ENCODE data around the gene TMEM212.
A peak's percentile ranks its signal among the peaks of the same experiment; 100 is the strongest.

Gene TMEM212

GRCh38 chr3:171842864-171843518 is at the start of gene TMEM212:
TMEM212 (plus strand) TSS chr3:171843349; CDS start chr3:171843384, 35 bp downstream.
- no peak for DNase-seq

DNA sequence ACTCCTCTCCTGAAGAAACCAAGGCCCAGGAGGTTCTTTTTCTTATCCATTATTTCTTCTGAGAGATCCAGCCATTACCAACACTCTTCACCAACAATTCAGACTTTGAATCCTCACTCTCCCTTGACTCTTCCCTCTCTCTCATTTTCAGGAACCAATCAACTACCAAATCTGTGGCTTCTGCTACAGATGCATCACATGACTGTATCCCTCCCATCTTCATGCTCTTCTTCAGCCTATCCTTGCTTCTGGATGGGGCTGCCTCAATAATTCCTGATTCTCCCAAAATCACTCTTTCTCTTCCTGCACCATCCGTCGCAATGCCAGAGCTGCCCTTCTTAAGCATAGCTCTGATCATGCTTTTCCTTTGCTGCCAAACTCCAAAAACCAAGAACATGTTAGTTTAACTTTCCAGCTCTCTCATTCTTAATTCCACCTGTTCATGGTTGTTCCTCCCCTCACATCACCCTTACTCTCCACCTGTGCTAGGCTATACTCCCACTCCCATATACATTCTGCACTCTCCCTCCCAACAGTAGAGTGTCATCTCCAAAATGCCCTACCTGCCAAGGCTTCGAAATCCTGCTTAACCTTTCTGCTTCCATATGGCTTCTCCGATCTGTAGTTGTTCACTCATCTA is 46.4 kb upstream of the TMEM212 start:
- no peak for DNase-seq

- no peak for DNase-seq
Measured at GRCh38 chr3:171797265-171797679, 45.9 kb upstream of the TMEM212 start.

GRCh38 chr3:171797873-171798272 is 45.3 kb upstream of the TMEM212 start:
- DNase-seq, result no peak

DNA sequence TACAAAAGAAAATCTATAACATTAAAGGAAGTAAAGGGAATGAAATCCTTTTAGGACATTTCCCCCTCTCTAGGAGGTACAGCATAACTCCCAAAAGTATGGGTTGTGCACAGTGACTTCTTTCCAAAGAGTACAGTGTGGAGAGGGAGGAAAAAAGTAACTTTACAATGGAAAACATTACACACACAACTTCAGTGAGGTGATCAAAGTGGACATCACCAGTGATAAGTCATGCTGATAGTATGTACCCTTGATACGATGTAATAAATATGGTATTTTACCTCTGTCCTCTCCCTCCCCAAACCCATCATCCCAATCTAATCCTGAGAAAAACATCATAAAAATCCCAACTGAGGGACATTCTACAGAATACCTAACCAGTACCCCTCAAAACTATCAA is 43.6 kb upstream of the TMEM212 start:
- no peak for DNase-seq

DNA sequence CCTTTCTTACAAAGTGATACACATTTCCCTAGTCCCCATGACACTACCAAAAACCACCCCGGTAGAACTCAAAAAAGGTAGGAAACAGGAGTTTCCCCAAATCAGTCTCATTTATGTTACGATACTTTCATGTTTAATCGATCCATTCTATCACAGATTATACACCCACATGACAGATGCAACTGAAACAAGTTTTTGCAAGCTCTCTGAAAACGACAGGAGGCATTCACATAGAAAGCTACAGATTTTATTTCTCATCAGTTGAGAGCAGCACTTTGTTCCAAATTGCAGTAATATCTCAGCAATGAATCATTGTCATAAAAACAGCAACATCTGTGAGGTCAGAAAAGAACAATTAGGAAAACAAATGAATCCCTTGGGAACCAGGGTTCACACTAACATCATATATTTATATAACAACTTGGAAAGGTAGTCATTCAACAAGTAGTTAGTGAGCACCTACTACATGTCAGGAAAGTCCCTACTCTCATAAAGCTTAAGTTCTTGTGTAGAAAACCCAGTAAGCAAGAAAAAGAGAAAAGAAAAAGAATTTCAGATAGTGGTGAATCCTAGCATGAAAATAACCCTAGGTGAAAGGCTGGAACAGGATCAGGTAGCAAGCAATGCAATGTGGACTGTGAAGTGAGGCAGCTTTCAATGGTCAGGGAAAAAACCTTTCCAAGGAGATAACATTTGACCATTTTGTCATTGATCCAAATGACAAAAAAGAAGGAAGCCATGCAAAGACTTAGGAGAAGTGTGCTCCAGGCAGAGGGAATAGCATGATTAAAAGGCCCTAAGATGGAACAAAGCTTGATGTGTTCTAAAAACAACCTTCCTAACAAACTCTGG is 41.2 kb upstream of the TMEM212 start:
- DNase-seq, result no peak

GRCh38 chr3:171802590-171802956 is 40.6 kb upstream of the TMEM212 start:
- DNase-seq, result no peak

GRCh38 chr3:171803044-171803443 is 40.1 kb upstream of the TMEM212 start:
- DNase-seq, result no peak

DNA sequence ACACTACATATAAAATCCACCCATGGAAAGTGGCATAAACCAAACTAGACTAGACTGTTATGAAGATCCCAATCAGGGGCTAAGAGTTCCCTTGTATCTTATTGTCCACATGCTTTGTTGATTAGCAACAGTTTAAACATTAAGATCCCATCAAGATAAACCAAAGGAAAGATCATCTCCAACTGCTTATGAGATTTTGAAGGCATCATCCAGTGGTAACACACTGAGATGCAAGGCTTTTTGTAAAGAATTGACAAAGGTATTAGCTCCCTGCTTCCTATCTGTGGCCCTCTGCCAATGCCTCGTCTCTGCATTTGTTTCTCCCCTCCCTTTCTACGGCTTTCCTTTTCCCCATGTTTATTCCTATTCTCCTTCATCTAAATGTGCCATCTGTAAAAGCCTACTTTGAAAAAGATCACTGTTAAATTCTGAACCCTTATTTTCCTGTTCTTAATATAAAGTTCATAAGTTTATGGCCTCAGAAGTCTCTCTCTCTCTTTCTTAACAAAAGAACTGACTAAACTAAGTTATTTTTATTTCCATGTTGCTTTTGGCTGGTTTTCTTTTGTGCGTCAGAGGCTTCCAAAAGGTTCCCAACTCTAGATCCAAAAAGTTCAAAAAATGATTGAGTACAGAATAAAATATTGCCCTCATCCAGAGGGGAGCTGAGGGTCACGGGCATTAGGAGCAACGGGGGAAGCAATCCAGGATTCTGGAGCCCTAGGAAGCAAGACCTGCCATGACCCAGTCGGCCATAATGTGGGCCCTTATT is 38.3 kb upstream of the TMEM212 start:
- no peak for DNase-seq

GRCh38 chr3:171805687-171806086 is 37.5 kb upstream of the TMEM212 start:
- no peak for DNase-seq

DNA sequence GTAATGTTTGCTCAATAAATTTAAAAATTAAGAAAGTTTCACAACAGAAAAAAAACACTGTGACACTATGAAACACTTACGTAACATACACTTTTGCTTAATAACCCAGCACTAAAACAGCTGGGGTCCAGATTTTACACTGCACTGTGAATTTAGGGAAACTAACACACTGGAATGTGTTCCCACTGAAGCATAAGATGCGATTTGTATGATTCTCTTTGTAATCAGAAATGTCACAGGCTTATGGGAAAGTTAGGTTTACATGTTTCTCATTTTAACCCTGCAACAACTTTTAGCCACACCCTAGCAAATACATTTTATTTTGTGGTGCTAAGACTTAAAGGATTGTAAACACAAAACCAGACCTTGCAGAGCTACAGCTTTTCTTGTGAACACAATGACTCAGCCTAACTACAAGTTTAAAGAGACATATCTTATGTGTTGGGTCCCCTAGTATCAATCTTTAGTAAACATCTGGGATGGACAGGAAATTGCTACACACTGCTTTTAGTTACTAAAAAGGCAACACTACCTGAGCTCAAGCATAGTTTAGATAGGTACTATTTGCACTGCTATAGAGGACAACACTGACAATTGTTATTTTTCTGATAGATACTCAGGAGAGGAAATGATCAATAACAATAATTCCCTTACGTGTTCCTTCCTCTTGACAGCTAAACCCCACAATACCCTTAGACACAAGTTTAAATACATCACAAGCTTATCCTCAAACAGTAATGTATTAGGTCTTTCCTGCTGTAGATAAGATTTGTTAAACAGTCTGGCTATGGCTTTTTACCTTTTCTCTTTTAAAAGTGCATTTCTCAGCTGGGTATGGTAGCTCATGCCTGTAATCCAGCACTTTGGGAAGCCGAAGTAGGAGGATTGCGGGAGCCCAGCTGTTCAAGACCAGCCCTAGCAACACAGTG is 36.7 kb upstream of the TMEM212 start:
- DNase-seq, result no peak

DNA sequence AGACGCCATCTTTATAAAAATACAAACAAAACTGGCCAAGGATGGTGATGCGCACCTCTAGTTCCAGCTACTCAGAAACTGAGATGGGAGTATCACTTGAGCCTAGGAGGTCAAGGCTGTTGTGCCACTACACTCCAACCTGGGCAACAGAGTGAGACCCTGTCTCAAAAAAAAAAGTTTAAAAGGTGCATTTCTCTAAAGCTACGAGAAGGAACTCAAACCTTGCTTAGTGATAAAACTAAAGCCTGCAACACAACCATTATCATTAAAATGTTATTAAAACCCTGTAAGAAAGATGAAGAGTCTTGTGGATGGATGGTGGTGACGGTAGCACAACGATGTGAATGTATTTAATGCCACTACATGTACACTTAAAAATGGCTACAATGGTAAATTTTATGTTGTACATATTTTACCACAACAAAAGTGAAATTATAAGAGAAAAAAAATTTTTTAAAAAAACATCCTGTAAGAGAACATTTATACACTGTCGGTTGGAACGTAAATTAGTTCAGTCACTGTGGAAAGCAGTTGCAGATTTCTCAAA is 35.9 kb upstream of the TMEM212 start:
- no peak for DNase-seq

- no peak for DNase-seq
Measured at GRCh38 chr3:171807806-171808205, 35.3 kb upstream of the TMEM212 start.

DNA sequence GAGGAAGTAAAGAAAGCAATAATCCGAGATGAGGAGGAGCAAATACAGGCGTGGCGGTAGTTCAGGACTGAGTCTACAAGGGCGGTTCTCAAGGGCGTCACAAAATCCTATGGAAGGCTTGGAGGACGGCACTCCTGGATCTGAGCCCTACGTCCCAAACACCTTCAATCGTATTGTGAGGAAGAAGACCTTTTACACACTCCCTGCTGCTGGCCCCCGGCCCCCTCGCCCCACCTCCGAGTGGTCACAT is 33.6 kb upstream of the TMEM212 start:
- no peak for DNase-seq

DNA sequence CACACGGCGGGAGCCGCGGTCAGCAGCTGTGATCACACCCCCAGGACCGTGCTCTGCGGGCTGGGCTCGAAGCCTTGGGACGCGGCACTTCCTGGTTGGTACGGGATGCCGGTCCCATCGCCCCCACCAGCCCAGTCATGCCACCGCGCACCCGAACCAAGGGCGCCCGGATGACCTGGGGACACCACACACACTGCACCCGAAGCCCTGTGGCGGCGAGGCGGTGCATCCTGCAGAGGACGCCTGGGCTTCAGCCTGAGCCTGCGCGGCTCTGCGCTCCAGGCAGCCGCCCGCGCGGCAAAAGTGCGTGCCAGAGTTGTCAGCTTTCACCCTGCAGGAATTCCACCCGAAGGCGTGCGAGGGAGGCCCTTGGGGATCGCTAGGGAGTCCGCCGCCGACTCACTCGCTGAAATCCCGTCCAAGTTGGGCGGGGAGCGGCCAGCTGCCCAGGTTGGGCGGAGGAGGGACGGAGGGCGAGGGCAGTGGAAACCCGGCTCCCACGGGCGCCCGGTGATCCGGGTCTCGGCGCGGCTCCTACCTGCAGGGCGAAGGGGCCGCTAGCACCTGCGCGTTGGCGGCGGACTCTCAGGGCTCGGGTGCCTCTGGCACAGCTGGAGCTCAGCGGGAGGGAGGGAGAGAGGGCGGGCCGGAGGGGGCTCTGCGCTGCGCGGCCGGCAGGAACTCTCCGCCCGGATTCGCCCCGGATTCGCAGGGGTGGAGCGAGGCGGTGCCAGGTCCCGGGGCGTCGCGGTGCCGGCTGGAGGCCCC is 33.1 kb upstream of the TMEM212 start, which contains the start of gene PLD1:
Gene PLD1 (minus strand): TSS at position 623 of the 768 bp plus-strand sequence. CDS start 72,432 bp downstream, outside the sequence.
- peak; percentile 32 to 62 for DNase-seq

GRCh38 chr3:171810629-171811294 is 32.4 kb upstream of the TMEM212 start:
- no peak for DNase-seq

DNA sequence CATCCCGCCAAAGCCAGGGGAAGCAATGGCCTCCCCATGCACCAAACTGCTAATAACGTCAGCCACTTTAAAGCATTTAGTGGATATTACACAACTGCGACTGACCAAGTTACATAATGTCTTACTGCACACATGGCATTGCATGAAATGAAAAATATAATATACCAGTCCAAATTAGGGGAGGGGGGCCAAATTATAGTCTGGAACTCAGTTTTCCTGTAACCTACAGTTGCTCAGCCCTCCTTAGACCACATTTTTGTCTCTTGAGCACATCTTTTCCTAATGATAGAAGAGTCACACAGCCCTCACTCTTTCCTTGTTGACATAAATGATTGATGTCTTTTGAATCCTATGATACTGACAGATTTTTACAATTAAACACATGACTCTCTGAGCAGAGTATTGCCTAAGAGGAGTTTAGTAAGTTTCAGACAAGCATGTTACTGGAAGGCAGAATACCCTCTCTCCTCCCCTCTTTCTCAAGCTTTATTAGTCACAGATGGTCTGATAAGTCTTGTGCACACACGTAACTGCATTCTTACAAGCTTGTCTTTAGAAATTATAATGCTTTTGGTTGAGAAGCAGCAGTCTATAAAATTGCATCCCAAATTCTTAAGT is 31.7 kb upstream of the TMEM212 start:
- DNase-seq, result no peak

- DNase-seq, result no peak
Measured at GRCh38 chr3:171811913-171812335, 31.2 kb upstream of the TMEM212 start.

- DNase-seq, result no peak
Measured at GRCh38 chr3:171812811-171813210, 30.3 kb upstream of the TMEM212 start.

Data from stimulated activated CD4-positive, alpha-beta T cell treated with anti-CD3 and anti-CD28 coated beads, Interleukin-2, amount 100 ng/mL, for 24 hours (primary cell).